Measurements from ENCODE around the gene DSP. TPM values are rescaled to one million over a fixed set of nuclear protein-coding genes. Genes with fewer than 3 reads are reported as not detected.

The DSP gene
- total RNA-seq, 3 donors from 2014 or later = 2.1 to 165 (median 95.4) TPM

- H3K36me3 ChIP-seq = no peaks in the 10 kb centered on the region
- H3K27ac ChIP-seq = no peak overlapping the region
- H3K9me3 ChIP-seq = no peaks in the 10 kb centered on the region
- intact Hi-C loops (cut with DNase I; ENCODE audit: low total_unique reads) = no loop called here
- no peak for TF ChIP-seq POLR2AphosphoS5 (IDR thresholded peaks at IDR 0.05)
- no peak for TF ChIP-seq POLR2A (IDR thresholded peaks at IDR 0.05)
- no peak for TF ChIP-seq CTCF (IDR thresholded peaks at IDR 0.05)
- DNase-seq (ENCODE audit: low spot score in 2 of 2) = no peak
- H3K27me3 ChIP-seq = no peaks in the 10 kb centered on the region
- H3K4me3 ChIP-seq = no peak overlapping the region
- H3K4me1 ChIP-seq = no peaks in the 10 kb centered on the region
Observed at GRCh38 chr6:7502743-7503142, 38.7 kb upstream of the DSP start.

- intact Hi-C loops (cut with DNase I; ENCODE audit: low total_unique reads) = no loop called here
- DNase-seq (ENCODE audit: low spot score in 2 of 2) = no peak
- H3K9me3 ChIP-seq = no peaks in the 10 kb centered on the region
- no peaks in the 10 kb centered on the region for H3K36me3 ChIP-seq
- H3K27ac ChIP-seq = no peak overlapping the region
- no peak overlapping the region for H3K4me3 ChIP-seq
- no peaks in the 10 kb centered on the region for H3K4me1 ChIP-seq
- H3K27me3 ChIP-seq = no peaks in the 10 kb centered on the region
- TF ChIP-seq CTCF (IDR thresholded peaks at IDR 0.05) = no peak
- no peak for TF ChIP-seq POLR2AphosphoS5 (IDR thresholded peaks at IDR 0.05)
- TF ChIP-seq POLR2A (IDR thresholded peaks at IDR 0.05) = no peak
Observed at GRCh38 chr6:7504041-7504440, 37.4 kb upstream of the DSP start.

- peak; percentile 59 to 77 for DNase-seq (ENCODE audit: low spot score in 2 of 2)
- TF ChIP-seq POLR2AphosphoS5 (IDR thresholded peaks at IDR 0.05) = no peak
- TF ChIP-seq CTCF (IDR thresholded peaks at IDR 0.05) = no peak
- no peak for TF ChIP-seq POLR2A (IDR thresholded peaks at IDR 0.05)
- Histone ChIP-seq H3K27me3 (no peaks in the 10 kb centered on the region), H3K27ac (peak overlapping the region; percentile 86 to 90), H3K9me3 (no peaks in the 10 kb centered on the region), H3K36me3 (no peaks in the 10 kb centered on the region), H3K4me1 (no peaks in the 10 kb centered on the region), H3K4me3 (peak overlapping the region in 1 of 3 donors; percentile 32)
- intact Hi-C loops (cut with DNase I; ENCODE audit: low total_unique reads) = no loop called here
Observed at GRCh38 chr6:7505189-7505699, 36.2 kb upstream of the DSP start.

- no peak overlapping the region for H3K4me3 ChIP-seq
- no peak overlapping the region for H3K27ac ChIP-seq
- no peaks in the 10 kb centered on the region for H3K4me1 ChIP-seq
- intact Hi-C loops (cut with DNase I; ENCODE audit: low total_unique reads) = no loop called here
- no peak for TF ChIP-seq CTCF (IDR thresholded peaks at IDR 0.05)
- TF ChIP-seq POLR2AphosphoS5 (IDR thresholded peaks at IDR 0.05) = no peak
- no peak for TF ChIP-seq POLR2A (IDR thresholded peaks at IDR 0.05)
- no peaks in the 10 kb centered on the region for H3K36me3 ChIP-seq
- H3K27me3 ChIP-seq = no peaks in the 10 kb centered on the region
- no peak for DNase-seq (ENCODE audit: low spot score in 2 of 2)
- H3K9me3 ChIP-seq = no peaks in the 10 kb centered on the region
Observed at GRCh38 chr6:7507600-7507999, 33.9 kb upstream of the DSP start.

GRCh38 chr6:7512320-7512719, 29.2 kb upstream of the DSP start:
- intact Hi-C loops (cut with DNase I; ENCODE audit: low total_unique reads) = no loop called here
- Histone ChIP-seq H3K27ac (no peak overlapping the region), H3K4me1 (no peaks in the 10 kb centered on the region), H3K9me3 (no peaks in the 10 kb centered on the region), H3K36me3 (no peaks in the 10 kb centered on the region), H3K27me3 (no peaks in the 10 kb centered on the region), H3K4me3 (no peak overlapping the region)
- TF ChIP-seq CTCF (IDR thresholded peaks at IDR 0.05) (no peak), POLR2AphosphoS5 (IDR thresholded peaks at IDR 0.05) (no peak), POLR2A (IDR thresholded peaks at IDR 0.05) (no peak)
- no peak for DNase-seq (ENCODE audit: low spot score in 2 of 2)
